ENCODE measurements around the gene CD40.

Gene CD40

GRCh38 chr20:46148313-46149208 is 30.4 kb downstream of the CD40 start:
- no peak for DNase-seq (ENCODE audit: low spot score)

GRCh38 chr20:46150943-46151342 is 32.8 kb downstream of the CD40 start:
- DNase-seq (ENCODE audit: low spot score): no peak

GRCh38 chr20:46151936-46152335 is 33.8 kb downstream of the CD40 start:
- DNase-seq (ENCODE audit: low spot score): no peak

- no peak for DNase-seq (ENCODE audit: low spot score)
These were observed 34.9 kb downstream of the CD40 start for GRCh38 chr20:46152824-46153586.

GRCh38 chr20:46154305-46154704 is 36.2 kb downstream of the CD40 start:
- no peak for DNase-seq (ENCODE audit: low spot score)

GRCh38 chr20:46154796-46155195 is 36.7 kb downstream of the CD40 start:
- no peak for DNase-seq (ENCODE audit: low spot score)

- no peak for DNase-seq (ENCODE audit: low spot score)
These were observed 38.0 kb downstream of the CD40 start for GRCh38 chr20:46156065-46156464.

- no peak for DNase-seq (ENCODE audit: low spot score)
These were observed 39.0 kb downstream of the CD40 start for GRCh38 chr20:46157076-46157592.

- no peak for DNase-seq (ENCODE audit: low spot score)
These were observed 39.5 kb downstream of the CD40 start for GRCh38 chr20:46157625-46158024.

- DNase-seq (ENCODE audit: low spot score): no peak
These were observed 40.4 kb downstream of the CD40 start for GRCh38 chr20:46158476-46158987.

GRCh38 chr20:46159101-46159897 is 41.2 kb downstream of the CD40 start:
- no peak for DNase-seq (ENCODE audit: low spot score)

- no peak for DNase-seq (ENCODE audit: low spot score)
These were observed 42.5 kb downstream of the CD40 start for GRCh38 chr20:46160661-46161060.

GRCh38 chr20:46161921-46162320 is 43.8 kb downstream of the CD40 start:
- DNase-seq (ENCODE audit: low spot score): no peak

GRCh38 chr20:46164254-46164653 is 46.1 kb downstream of the CD40 start:
- no peak for DNase-seq (ENCODE audit: low spot score)

GRCh38 chr20:46167080-46167479 is 49.0 kb downstream of the CD40 start:
- no peak for DNase-seq (ENCODE audit: low spot score)

- DNase-seq (ENCODE audit: low spot score): no peak
These were observed 50.3 kb downstream of the CD40 start for GRCh38 chr20:46168438-46168837.

- no peak for DNase-seq (ENCODE audit: low spot score)
These were observed 51.4 kb downstream of the CD40 start for GRCh38 chr20:46169245-46170171.

GRCh38 chr20:46171476-46171875 is 53.4 kb downstream of the CD40 start:
- DNase-seq (ENCODE audit: low spot score): no peak

GRCh38 chr20:46171909-46172308 is 53.8 kb downstream of the CD40 start:
- no peak for DNase-seq (ENCODE audit: low spot score)

- no peak for DNase-seq (ENCODE audit: low spot score)
These were observed 54.3 kb downstream of the CD40 start for GRCh38 chr20:46172455-46172854.

Data from GM03348 (cell line).